GM19467 (cell line): ENCODE data around the gene PSME1.

Source experiments
- ATAC-seq: cut with Tn5 transposase; IDR thresholded peaks from one replicate; pipeline ENCODE4 v1.9.1; 2021; ENCODE audit warnings: mild to moderate bottlenecking, moderate library complexity; ENCODE audit not compliant: unreplicated experiment

The PSME1 gene

GRCh38 chr14:24167469-24168114 is 31.6 kb downstream of the PSME1 start:
- no peak for ATAC-seq

GRCh38 chr14:24171422-24172260 is 35.6 kb downstream of the PSME1 start, which contains the start of gene REC8:
Gene REC8 (plus strand): TSS chr14:24172080. CDS start chr14:24172553, 473 bp downstream.
- peak; percentile 76 for ATAC-seq

GRCh38 chr14:24172261-24172860 is 36.4 kb downstream of the PSME1 start:
- no peak for ATAC-seq

- ATAC-seq = no peak
Measured at GRCh38 chr14:24172871-24173281, 36.9 kb downstream of the PSME1 start.

- ATAC-seq = no peak
Measured at GRCh38 chr14:24176599-24176998, 40.6 kb downstream of the PSME1 start.

- ATAC-seq = no peak
Measured at GRCh38 chr14:24177041-24177825, 41.2 kb downstream of the PSME1 start.

- ATAC-seq = no peak
Measured at GRCh38 chr14:24177891-24178290, 41.9 kb downstream of the PSME1 start.

- ATAC-seq = no peak
Measured at GRCh38 chr14:24178399-24179178, 42.6 kb downstream of the PSME1 start.

GRCh38 chr14:24179294-24179960 is 43.4 kb downstream of the PSME1 start:
- ATAC-seq = no peak

GRCh38 chr14:24179961-24180796 is 44.2 kb downstream of the PSME1 start:
- ATAC-seq = no peak

GRCh38 chr14:24181371-24182077 is 45.5 kb downstream of the PSME1 start:
- ATAC-seq = no peak

GRCh38 chr14:24182110-24182882 is 46.3 kb downstream of the PSME1 start:
- no peak for ATAC-seq

- ATAC-seq = no peak
Measured at GRCh38 chr14:24183014-24183481, 47.1 kb downstream of the PSME1 start.

GRCh38 chr14:24184104-24184970 is 48.3 kb downstream of the PSME1 start:
- ATAC-seq = no peak

- ATAC-seq = no peak
Measured at GRCh38 chr14:24185026-24185425, 49.0 kb downstream of the PSME1 start.

- ATAC-seq = no peak
Measured at GRCh38 chr14:24185741-24186140, 49.7 kb downstream of the PSME1 start.
